Medulla oblongata (tissue), 1 donor: ENCODE data around the gene CATSPER4.

Experiments used
- DNase-seq: peaks from one replicate; pipeline ENCODE4 v3.0.0-alpha.2; 2015; ENCODE audit errors: extremely low spot score

Gene CATSPER4

DNA sequence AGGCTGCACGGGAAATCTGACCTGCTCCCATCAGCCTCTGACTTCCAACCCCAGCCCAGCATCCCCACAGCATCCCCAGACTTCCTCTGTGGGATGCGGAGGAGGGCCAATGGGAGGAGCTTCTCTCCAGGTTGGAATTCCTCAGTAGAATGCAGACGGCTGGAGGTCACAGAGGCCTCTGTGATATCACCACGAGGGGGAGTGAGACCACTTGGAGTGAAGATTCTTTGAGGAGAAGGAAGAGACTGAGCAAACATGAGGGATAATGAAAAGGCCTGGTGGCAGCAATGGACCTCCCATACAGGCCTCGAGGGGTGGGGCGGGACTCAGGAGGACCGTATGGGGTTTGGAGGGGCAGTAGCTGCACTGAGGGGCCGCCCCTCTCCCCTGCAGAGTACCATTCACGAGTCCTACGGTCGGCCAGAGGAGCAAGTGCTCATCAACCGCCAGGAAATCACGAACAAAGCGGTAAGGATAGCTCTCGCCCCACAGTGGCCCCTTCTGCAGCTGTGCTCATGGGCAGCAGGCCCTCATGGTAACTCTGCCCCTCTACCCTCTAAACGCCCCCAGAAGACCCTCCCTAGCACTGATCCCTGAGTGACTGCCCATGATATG lies at the start of gene CATSPER4:
Gene CATSPER4 (plus strand): TSS at position 230 of the 615 bp plus-strand sequence. CDS start 26 bp downstream, at position 256.
- peak; percentile 19 for DNase-seq

GRCh38 chr1:26142159-26142558 lies 48.2 kb upstream of the CATSPER4 start:
- DNase-seq: no peak

- DNase-seq: peak; percentile 96
Measured at GRCh38 chr1:26145041-26145959, 45.1 kb upstream of the CATSPER4 start.

- no peak for DNase-seq
Measured at GRCh38 chr1:26145960-26146294, 44.5 kb upstream of the CATSPER4 start.

- DNase-seq: no peak
Measured at GRCh38 chr1:26148887-26149286, 41.5 kb upstream of the CATSPER4 start.

GRCh38 chr1:26153966-26154532 lies 36.4 kb upstream of the CATSPER4 start:
- DNase-seq: no peak

DNA sequence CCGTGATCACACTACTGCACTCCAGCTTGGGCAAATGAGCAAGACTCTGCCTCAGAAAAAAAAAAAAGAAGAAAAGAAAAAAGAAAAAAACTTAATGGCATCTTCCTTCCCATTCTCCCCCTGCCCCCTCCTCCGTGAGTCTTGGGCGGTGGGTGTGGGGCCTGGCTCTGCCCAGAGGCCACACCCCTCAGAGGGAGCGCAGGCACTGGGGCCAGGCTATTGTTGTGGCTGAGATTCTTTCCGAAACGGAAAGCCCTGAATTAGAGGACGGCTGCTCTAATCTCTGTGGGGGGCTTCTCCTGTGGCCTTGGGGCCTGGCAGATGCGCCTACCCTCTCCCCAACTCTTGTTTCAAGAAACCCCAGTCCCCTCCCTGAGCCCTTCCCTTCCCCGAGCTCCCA lies 35.7 kb upstream of the CATSPER4 start:
- DNase-seq: no peak

- DNase-seq: no peak
Measured at GRCh38 chr1:26155370-26156284, 34.8 kb upstream of the CATSPER4 start.

DNA sequence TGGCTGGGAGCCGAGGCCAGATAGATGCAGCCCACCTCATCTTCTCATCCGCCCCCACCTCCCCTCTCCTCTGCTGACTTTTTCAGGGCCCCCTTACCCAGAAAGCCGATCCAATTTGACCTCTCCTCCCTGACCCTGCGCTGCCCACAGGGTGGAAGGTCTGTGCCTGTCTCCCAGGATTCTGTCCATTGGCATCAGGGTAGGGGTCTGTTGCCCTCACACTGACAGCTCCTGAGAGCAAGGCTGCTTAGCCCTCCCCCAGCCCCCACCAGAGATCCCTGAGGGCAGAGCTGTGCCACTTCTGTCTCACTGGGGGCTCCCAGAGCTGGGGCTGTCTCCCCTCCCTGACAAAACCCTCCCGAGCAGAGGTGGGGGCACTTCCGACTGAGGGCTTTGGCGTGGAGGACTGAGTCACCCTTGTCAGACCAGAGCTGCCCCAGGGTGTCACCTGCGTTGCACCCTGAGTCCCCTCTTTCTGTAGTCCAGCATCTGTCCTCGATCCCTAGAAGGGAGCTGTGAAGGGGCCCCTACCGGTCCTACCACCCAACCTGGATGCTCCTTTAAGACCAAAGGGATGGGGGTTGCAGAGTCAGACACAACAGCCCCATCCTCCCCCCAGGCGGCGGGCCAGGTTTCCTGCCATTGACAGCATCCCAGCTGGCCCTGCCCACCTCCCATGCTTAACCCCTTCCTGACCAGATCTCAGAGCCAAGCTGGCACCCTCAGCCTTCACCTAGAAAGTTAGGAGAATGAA lies 33.9 kb upstream of the CATSPER4 start:
- no peak for DNase-seq

DNA sequence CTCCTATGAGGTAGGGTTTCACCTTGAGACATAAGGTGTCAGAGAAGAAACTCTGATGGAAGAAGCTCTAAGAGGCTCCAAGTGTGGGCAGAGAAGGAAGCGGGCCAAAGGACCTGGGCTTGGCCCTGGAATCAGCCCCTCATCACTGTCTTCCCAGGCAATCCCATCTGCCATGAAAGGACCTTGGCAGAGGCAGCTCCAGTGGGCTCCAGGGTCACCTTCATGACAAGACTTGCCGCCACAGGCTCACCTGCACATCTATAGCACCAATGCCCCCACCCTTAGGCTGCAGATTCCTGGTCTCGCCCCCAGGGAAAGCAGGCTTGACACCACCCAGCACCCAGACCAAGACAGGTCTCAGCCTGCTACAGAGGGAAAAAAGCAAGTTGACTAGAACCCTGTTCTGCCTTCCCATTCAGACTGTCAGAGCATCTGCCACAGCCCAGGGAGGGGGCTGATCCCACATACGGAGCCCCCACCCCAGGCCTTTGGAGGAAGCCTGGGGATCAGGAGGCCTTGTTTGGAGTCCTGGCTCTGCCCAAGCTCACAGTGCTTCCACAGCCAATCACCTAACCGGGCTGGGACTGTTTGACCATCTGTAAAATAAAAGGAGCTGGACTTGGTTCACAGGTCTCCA lies 32.0 kb upstream of the CATSPER4 start:
- no peak for DNase-seq

DNA sequence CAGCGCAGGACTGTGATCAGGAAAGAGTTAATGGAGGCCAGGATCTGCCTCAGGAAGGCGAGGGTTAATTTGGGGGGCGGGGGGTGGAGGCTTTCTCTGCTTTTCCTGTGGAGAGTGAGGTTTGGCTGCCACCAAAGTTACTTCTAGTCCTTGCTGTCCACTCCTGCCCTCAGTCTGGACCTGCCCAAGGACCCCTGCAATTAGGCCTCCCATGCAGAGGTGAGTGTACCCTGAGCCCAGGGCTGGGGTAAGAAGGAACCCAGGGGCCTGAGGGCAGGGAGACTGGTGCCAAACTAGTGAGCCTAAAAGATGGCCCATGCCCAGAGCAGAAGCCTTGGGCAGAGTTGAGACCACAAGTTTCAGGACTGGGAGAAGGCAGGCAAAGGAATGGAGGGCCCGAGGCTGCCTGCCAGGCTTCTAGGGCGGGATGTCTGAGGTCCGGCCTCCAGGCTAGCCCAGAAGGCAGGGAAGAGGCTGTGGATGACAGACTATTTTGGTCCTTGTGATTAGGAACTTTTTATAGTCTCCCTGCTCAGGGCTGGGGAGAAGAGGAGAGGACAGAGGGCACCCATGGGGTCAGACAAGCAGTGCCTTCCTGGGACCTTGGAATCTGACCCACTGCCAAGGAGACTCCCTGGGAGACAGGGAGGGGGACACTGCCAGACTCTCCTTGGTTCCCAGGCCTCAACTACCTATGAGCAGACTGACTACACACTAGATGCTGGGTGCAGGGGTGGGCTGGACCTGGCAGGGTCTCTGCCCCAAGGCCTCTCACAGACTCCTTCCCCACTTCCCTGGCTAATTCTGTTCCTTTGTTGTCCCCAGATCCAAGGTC lies 31.3 kb upstream of the CATSPER4 start, which contains the start of gene FAM110D:
Gene FAM110D (plus strand): TSS at position 172 of the 835 bp plus-strand sequence. CDS start 2,213 bp downstream, outside the sequence.
- DNase-seq: no peak

DNA sequence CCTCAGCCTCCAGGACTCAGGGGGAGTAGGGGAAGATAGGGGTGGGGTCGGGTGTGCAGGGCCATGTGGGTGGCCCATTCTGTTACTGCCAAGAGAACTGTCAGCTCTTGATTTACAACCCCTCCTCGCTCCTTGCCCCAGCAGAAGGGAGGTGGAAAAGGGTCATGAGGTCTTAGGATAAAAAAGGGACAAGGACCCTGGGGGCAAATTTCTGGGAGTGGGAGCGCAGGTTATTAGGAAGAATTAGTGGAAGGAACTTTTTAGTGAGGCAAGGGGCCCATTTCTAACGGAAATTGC lies 30.7 kb upstream of the CATSPER4 start:
- DNase-seq: no peak

GRCh38 chr1:26160527-26161414 lies 29.6 kb upstream of the CATSPER4 start:
- no peak for DNase-seq

DNA sequence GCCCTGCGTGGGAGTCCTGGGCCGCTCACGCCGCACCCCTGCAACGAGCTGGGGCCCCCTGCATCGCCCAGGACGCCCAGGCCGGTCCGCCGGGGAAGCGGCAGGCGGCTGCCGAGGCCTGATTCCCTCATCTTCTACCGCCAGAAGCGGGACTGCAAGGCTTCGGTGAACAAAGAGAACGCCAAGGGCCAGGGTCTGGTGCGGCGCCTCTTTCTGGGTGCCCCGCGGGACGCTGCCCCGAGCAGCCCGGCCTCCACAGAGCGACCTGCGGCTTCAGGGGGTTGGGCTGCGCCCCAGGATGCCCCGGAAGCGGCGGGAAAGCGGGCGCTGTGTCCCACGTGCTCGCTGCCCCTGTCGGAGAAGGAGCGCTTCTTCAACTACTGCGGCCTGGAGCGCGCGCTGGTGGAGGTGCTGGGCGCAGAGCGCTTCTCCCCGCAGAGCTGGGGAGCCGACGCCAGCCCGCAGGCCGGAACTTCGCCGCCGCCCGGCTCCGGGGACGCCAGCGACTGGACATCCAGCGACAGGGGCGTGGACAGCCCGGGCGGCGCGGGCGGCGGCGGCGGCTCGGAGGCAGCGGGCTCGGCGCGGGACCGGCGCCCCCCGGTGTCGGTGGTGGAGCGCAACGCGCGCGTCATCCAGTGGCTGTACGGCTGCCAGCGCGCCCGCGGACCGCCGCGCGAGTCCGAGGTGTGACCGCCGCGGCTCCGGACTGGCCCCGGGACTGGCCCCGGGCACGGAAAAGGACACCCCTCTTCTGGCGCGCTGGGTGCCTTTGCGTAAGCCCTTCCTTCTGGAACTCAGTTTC lies 28.8 kb upstream of the CATSPER4 start:
- peak; percentile 14 for DNase-seq

- DNase-seq: no peak
Measured at GRCh38 chr1:26162220-26162709, 28.1 kb upstream of the CATSPER4 start.

DNA sequence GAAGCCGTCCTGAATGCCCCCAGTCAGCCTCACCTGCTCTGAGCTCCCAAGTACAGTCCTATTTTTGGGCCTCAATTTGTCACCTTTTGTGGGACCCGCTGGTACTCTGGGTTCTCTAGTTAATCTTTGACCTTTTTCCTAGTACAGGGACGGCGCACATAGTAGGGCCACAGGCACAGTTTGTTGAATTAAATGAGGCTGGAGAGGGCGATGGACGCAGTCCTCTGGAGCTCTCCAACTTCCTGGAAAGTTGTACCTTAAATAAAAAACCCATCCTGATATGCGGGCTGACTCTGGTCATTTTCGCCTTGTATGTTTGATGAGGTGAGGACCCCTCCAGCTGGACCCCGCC lies 26.7 kb upstream of the CATSPER4 start:
- DNase-seq: no peak

- DNase-seq: no peak
Measured at GRCh38 chr1:26164036-26164860, 26.2 kb upstream of the CATSPER4 start.
